Hepatocyte (in vitro differentiated cells): ENCODE results near the gene DCT.

Source experiments
- CTCF ChIP-seq: fragments of 200-600 bp; sonication (generic); IDR thresholded peaks from 2 replicates; pipeline ENCODE4 v1.5.1; 2016; ENCODE audit warnings: antibody characterized with exemption, mild to moderate bottlenecking; ENCODE audit not compliant: poor library complexity
- EZH2 ChIP-seq: fragments of 200-600 bp; sonication (generic); IDR thresholded peaks from 2 replicates; pipeline ENCODE4 v1.6.1; 2016; ENCODE audit warnings: antibody characterized with exemption, mild to moderate bottlenecking, borderline replicate concordance
- EZH2phosphoT487 ChIP-seq: fragments of 200-600 bp; sonication (generic); IDR thresholded peaks from one replicate; pipeline ENCODE4 v1.6.1; 2018; ENCODE audit warnings: antibody characterized with exemption, mild to moderate bottlenecking, low read depth, moderate library complexity; ENCODE audit not compliant: unreplicated experiment, severe bottlenecking

GRCh38 chr13:94470126-94470525 lies 9.4 kb downstream of the DCT start:
- TF ChIP-seq CTCF, result no peak
- no peak for TF ChIP-seq EZH2
- no peak for TF ChIP-seq EZH2phosphoT487
